Cardiac septum (tissue), 1 donor: ENCODE results near the gene DMAC2. TPM values are rescaled to one million over a fixed set of nuclear protein-coding genes. Genes with fewer than 3 reads are reported as not detected.
"Not testable (repeated sequence)": the region's sequence is repeated elsewhere in the genome, so short reads cannot be mapped to it uniquely, and the experiment has no call there.

Source experiments
- DNase-seq: peaks from one replicate; pipeline ENCODE4 v3.0.0-alpha.2; 2020; ENCODE audit warnings: low spot score
- intact Hi-C: fragments of 100-400 bp; cut with DNase I; formaldehyde crosslinking; loops from one replicate; pipeline ENCODE4 v1.14.0; 2022
- total RNA-seq: library from RNA; stranded (reverse); fragmentation: NEBNext Ultra II Directional; extraction: Animal tissue kit (Norgen Biotek cat#: 25700); gene quantifications from one replicate; pipeline ENCODE4 v1.2.1, GENCODE V29; 2021
- donor health status: DM: no; HTN: no; CAD: no.

DMAC2 gene
- total RNA-seq, 1 donor from 2014 or later, result 84.4 TPM

DNA sequence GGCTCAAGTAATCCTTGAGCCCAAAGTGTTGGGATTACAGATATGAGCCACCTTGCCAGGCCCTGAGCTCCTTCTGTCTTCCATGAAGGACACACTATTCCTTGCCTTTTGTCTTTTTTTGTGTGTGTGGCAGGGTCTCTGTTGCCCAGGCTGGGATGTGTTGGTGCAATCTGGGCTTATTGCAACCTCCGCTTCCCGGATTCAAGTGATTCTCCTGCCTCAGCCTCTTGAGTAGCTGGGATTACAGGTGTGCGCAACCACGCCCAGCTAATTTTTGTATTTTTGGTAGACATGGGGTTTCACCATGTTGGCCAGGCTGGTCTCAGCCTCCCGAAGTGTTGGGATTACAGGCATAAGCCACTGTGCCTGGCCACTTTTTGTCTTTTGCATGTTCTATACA is 30.9 kb downstream of the DMAC2 start:
- intact Hi-C loops, DNase-seq: not testable (repeated sequence)

DNA sequence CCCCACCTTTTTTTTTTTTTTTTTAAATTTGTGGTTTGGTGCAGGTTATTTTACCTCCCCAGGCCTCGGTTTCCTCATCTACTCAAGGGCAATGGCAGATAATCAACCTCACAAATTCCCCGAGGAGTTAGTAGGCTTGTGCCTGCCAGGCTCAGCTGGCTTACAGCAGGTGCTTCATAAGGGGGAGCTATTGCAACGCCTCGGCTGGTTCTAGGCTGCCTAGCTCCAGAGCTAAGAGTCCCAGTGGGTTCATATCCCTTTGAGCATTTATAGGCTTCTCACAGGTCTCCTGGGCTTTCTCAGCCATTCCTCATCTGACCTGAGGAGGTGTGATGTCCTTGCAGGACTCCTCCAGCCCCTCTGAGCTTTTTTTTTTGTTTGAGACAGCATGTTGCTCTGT is 31.5 kb downstream of the DMAC2 start:
- no peak for DNase-seq
- intact Hi-C loops, result no loop called here

DNA sequence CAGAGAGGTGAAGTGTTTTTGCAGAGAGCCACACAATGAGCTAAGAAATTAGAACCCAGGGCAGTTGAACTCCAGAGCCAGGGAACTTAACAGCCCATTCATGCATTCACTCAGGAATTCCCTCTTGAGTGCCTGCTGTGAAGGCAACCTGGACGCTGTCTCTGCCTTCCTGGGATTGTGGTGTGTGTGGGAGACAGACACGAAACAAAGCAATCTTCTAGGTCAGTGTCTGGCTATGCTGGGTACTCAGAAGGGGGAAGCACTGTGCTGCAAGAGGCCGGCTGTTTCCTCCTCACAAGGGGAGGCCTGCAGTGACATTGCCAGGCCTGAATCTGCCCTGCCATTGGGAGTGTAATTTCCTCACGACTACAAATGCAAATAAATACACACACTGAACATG is 32.4 kb downstream of the DMAC2 start:
- DNase-seq, result no peak
- intact Hi-C loops, result no loop called here

DNA sequence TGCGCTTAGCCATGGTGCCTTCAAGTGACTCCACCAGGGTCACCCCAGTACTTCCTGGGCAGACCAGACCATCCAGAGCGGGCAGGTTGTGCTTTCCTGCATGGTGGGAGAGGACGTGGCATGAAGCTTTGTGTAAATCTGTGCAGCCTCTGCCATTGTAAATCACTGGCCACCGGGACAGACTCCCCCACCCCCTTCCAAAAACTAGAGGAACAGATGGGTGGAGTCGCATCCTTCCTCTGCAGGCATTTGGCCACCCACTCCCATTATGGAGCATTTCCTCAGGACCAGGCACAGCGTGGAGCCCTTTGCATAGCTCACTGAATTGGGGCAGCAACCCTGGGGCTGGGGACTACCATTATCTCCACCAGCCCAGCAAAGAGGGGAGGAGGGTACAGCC is 33.9 kb downstream of the DMAC2 start:
- DNase-seq, result no peak

DNA sequence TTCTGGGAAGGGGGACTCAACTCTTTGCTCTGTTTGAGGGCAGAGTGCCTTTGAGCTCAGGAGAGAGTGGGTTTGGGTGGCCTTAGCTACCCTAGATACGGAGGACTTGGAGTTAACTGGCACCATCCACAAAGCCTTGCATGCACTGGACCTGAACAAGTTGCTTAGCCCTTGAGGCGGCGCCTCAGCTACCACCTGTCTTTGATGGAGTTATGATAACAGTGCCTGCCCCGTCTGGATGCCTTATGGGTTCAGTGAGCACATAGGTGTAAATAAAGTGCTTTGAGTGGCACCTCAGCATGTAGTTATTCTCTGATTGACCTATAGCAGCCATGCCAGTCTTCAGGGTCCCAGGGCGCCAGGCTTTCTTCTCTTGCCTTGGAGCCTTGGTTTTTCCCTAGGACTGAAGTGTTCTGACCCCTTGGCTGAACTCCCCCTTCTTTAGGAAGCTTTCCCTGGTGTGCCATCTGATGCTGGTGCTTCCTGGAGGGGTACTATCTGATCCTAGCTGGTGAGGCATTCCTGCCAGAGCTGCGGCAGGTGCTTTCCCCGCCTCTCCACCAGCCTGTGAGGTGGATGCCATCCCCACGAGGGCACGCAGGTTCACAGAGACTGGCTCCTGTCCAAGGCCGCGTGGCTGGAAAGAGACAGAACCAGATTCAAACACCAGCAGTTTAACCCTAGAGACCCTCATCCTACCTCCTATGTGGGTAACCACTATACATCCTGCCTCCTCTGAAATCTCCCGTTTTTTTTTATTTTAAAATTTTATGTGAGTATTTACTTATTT is 36.3 kb downstream of the DMAC2 start:
- intact Hi-C loops, result no loop called here

More for the DNA sequence above, 33.9 kb downstream of the DMAC2 start:
- intact Hi-C loops, result no loop called here

DNA sequence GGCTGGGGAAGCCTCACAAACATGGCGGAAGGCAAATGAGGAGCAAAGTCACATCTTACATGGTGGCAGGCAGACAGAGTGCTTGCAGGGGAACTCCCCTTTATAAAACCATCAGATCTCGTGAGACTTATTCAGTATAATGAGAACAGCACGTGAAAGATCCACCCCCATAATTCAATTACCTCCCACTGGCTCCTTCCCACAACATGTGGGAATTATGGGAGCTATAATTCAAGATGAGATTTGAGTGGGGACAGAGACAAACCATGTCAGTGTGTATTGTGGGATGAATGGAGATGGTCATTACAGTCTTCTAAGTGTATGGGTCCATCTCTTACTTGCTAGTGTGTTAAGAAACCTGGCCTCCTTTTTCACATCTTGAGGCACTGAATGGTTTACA is 37.7 kb downstream of the DMAC2 start:
- DNase-seq, result no peak
- intact Hi-C loops, result no loop called here

More for the DNA sequence above, 36.3 kb downstream of the DMAC2 start:
- DNase-seq, result no peak

DNA sequence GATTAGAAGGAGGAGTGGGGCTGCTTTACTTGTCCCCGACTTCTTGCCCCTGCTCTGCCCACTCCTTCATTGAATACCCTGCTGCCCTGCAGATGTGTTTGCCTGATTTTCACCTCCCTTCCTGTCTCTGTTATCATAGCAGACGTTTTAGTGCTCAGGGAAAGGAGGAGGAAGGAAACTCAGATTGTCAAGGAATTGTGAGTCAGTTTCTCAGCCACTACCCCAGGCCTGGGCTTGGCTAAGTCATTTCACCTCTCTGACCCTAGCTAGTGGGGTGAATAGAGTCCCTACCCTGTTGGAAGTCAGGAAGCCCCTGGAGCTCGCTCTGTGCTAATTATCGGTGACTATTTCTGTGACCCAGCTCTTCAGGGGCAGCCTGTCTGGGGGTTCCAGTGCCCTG is 38.2 kb downstream of the DMAC2 start:
- intact Hi-C loops, result no loop called here
- no peak for DNase-seq

DNA sequence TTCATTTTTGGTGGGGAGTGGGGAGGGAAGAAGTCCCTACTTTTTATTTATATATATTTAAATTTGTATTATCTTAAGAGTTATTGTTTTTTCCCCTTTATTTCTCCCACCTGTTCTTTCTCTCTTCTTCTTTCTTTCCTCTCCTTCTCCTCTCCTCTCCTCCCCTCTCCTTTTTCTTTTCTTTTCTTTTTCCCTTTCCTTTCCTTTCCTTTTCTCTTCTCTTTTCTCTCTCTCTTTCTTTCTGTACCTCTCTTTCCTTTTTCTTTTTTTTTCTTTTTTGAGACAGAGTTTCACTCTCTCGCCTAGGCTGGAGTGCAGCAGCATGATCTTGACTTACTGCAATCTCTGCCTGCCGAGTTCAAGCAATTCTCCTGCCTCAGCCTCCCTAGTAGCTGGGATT is 40.2 kb downstream of the DMAC2 start:
- intact Hi-C loops, result loop anchor here (5.0 kb wide), 1 partner anchor 37 kb away; the partner anchor contains the start of gene B9D2

DNA sequence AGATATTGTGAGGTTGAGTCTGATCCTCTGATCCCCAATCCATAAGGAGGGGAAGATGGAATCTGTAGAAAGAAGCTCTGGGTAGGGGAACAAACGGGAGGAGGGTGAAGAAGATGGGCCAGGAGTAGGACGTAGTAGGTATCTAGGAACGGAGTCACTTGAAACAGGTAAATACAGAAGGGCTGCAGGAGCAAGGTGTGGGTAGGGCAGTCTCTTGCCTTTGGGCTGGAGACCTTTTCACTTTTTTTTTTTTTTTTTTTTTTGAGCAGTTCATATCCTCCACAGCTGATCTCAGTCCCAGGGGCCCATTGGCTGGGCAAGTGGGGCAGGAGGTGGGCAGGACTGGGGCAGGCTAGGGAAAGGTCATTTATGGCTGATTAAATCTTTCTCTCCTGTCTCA is 40.6 kb downstream of the DMAC2 start:
- DNase-seq, result no peak
- intact Hi-C loops, result loop anchor here (5.0 kb wide), 1 partner anchor 37 kb away; the partner anchor contains the start of gene B9D2

More for the DNA sequence above, 40.2 kb downstream of the DMAC2 start:
- DNase-seq, result no peak

DNA sequence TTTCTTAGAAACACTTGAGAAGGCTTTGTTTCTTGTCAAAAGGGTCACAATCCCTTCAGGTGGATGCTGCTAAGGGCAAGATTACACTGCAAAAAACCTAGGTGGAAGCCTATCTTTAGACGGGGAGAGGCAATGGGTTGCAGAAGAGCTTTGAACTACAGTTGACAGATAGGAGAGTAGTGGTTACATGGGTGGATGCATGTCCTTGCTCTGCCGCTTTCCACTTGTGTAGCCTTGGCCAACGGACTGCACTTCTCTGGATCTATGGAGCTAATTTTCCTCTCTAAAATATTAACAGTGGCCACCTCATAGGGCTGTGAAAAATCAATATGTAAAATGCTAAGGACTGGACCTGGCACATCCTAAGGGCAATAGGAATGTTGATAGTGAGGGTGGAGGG is 41.1 kb downstream of the DMAC2 start:
- no peak for DNase-seq
- intact Hi-C loops, result loop anchor here (5.0 kb wide), 1 partner anchor 36 kb away; the partner anchor contains the start of gene B9D2

DNA sequence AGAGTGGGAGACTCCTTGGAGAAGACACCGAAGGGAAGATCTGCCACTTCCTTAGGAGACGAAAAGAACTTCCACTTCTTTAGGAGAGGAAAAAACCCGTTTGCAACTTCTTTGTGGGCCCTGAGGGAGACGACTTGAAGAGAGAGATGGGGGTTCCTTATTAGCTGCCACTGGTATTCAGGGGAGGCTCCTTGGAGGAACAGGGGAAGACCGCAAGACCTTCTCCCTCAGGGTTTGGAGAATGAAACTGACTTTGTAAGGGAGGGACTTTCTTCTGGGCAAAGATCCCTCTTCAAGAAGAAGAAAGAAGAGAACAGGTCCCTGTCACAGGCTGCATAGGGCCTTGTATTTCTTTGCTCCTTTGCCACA is 41.7 kb downstream of the DMAC2 start:
- DNase-seq, result no peak
- intact Hi-C loops, result loop anchor here (5.0 kb wide), 1 partner anchor 36 kb away; the partner anchor contains the start of gene B9D2

DNA sequence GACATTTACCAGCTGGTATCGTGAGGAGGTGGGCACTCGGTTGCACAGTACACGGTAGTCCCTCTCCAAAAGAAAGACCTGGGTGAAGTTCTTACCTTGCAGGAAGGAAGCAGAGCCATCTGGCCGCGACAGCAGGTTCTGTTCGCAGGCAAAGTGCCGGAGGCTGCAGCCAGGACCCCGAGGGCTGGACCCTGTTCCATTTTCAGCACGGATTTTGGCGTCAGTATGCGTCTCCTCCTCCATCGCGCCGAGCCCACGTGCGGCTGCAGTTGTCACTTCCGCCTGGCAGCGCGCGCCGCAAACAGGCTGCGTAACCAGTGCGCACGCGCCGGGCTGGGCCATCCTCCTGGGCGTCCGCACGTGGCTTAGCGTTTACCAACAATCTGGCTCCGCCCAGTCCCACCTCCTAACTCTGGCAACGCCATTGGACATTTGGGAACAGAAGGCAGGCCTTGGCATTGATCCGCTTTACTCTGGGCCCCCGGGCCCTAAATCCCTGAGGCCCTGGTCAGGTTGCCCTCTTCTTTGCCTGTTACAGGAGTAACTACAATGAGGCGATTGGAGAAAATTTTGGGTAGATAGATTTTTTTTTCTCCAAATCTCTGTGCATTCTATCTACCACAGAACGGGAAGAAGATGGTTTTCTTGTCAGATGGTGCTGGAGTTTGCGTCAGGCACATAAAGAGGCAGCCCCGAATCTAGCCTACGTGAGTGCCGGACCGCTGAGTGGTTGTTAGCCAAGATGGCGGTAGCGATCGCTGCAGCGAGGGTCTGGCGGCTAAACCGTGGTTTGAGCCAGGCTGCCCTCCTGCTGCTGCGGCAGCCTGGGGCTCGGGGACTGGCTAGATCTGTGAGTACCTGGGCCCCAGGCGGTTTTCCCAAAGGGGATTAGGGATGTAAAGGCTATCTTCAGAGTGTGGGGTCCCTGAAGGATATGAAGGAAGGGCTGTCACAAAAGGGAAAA is 42.3 kb downstream of the DMAC2 start, which contains the start of the genes BCKDHA and EXOSC5:
BCKDHA (plus strand) TSS at position 733 of the 964 bp plus-strand sequence; CDS start at position 743, 10 bp downstream.
EXOSC5 (minus strand) TSS at position 274 of the 964 bp plus-strand sequence; CDS start at position 243, 31 bp downstream.
- DNase-seq, result peak; percentile 100
- intact Hi-C loops, result loop anchor here (2.0 to 5.0 kb wide), 2 partner anchors 35 to 41 kb away; partner anchors contain the start of genes B9D2 and DMAC2

DNA sequence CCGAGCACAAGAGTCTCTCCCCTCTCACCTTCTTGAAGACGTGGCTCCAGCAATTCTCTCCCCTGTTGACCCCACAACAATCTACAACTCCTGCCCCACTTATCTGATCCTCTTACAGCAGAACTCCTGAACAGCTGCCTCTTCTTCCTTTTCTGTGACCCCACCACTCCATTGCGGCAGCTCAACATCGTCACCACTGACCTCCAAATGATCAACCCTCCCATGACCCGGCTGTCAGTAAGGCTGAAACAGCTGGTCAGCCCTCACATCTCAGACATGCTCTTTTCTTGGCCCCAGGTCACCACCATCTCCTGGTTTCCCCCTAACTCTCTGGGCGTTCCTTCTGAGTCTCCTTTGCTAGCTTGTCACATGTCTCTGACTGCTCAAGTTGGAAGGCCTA is 44.4 kb downstream of the DMAC2 start:
- intact Hi-C loops, result loop anchor here (5.0 kb wide), 1 partner anchor 33 kb away; the partner anchor contains the start of gene B9D2
- no peak for DNase-seq

DNA sequence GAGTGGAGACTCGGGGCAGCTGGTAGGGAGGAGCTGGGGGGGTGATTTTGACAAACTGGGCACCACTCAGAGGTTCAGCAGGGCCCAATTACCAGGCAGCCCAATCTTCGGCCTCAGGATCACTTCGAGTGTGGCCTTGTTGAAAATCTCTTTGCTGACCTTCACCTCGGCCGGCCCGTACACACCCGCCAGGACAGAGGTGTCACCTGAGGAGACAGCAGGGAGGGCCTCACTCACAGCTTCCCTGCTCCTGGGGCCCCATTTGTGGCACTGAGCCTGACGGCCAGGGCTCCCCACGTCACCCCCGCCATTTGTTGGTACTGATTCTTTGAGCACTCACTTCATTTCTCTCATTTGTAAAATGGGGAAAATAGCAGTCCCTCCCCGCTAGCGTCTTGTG is 46.9 kb downstream of the DMAC2 start:
- DNase-seq, result no peak

DNA sequence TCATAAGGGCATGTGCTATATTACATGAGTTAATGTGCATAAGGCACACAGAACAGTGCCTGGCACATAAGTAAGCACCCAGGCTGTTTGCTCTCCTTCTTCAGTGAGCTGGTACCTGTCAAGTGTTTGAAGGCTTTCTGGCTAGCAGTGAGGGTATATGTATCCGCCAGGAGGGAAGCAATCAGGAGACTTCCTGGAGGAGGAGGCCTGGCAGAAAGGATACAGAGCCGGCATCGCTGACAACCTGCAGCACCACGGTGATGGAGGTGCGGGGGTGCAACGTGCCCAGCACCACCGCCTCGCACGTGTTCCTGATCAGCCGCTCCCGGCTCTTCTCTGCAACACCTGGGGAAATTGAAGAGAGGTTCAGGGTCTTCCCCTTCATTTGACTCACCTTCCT is 48.1 kb downstream of the DMAC2 start:
- intact Hi-C loops, result no loop called here
- DNase-seq, result no peak

More for the DNA sequence above, 46.9 kb downstream of the DMAC2 start:
- intact Hi-C loops, result no loop called here

DNA sequence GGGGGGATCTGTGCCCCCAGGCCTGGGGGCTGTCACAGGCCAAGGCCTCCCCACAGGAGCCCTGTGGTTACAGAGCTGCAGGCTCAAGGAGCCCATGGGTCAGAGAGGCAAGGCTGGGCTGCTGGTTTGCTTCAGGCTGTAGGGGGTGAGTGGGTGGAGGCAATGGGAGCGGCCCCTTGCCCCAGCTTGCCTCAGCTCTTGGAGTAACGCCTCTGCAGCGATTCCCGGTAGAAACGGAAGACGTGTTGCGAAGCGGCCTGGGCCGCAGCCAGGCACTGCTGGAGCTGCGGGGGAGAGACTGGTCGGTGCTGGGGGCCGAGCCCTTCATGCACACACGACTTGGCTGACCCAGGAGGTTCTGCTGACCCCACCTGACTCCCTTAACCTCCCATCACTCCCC is 53.3 kb downstream of the DMAC2 start:
- intact Hi-C loops, result no loop called here
- no peak for DNase-seq

DNA sequence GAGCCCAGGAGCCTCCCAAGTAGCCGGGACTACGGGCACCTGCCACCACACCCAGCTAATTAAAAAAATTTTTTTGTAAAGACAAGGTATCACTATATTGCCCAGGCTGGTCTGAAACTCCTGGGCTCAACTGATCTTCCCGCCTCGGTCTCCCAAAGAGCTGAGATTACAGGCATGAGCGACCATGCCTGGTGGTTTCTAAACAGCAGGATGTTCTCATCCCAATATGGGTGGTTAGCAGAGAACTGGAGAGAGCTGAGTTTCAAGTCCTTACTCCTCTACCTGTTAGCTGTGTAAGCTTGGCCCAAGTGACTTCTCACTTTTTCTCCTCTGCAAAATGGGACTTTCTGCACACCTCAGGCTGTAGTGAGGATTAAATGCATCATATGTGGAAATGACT is 55.4 kb downstream of the DMAC2 start:
- intact Hi-C loops, result no loop called here
- DNase-seq, result no peak

DNA sequence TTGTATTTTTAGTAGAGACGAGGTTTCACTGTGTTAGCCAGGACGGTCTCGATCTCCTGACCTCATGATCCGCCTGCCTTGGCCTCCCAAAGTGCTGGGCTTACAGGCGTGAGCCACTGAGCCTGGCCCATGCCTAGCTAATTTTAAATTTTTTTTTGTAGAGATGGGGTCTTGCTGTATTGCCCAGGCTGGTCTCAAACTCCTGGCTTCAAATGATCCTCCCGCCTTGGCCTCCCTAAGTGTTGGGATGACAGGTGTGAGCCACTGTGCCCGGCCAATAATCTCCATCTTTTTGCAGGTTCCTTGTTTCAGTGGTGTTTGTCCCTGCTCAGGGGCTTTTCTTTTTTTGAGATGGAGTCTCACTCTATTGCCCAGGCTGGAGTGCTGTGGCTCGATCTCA is 58.2 kb downstream of the DMAC2 start:
- DNase-seq, intact Hi-C loops: not testable (repeated sequence)
